DMS79 treated with DMSO at 0.1 percent for 48 hours (cell line): Measurements from ENCODE around the gene TMTC3.

Source experiments
- DNase-seq: peaks from one replicate; lab custom pipeline; 2025; lab: John Stamatoyannopoulos, UW

TMTC3 gene

GRCh38 chr12:88227263-88227662 is 85.2 kb downstream of the TMTC3 start:
- no peak for DNase-seq

- DNase-seq = no peak
Measured at GRCh38 chr12:88227871-88228270, 85.8 kb downstream of the TMTC3 start.

GRCh38 chr12:88228720-88229119 is 86.6 kb downstream of the TMTC3 start:
- DNase-seq = no peak

GRCh38 chr12:88230271-88230670 is 88.2 kb downstream of the TMTC3 start:
- no peak for DNase-seq

- DNase-seq = no peak
Measured at GRCh38 chr12:88235183-88235833, 93.2 kb downstream of the TMTC3 start.

GRCh38 chr12:88237954-88238353 is 95.8 kb downstream of the TMTC3 start:
- DNase-seq = no peak

GRCh38 chr12:88238406-88238805 is 96.3 kb downstream of the TMTC3 start:
- DNase-seq = no peak

GRCh38 chr12:88241862-88242570 is 99.9 kb downstream of the TMTC3 start:
- no peak for DNase-seq

GRCh38 chr12:88242571-88242925 is 100.4 kb downstream of the TMTC3 start:
- no peak for DNase-seq

- no peak for DNase-seq
Measured at GRCh38 chr12:88242939-88243338, 100.8 kb downstream of the TMTC3 start.

GRCh38 chr12:88243982-88244381 is 101.9 kb downstream of the TMTC3 start:
- no peak for DNase-seq

GRCh38 chr12:88245905-88246304 is 103.8 kb downstream of the TMTC3 start:
- DNase-seq = no peak

GRCh38 chr12:88247241-88247643 is 105.1 kb downstream of the TMTC3 start:
- DNase-seq = no peak

- DNase-seq = no peak
Measured at GRCh38 chr12:88248606-88249005, 106.5 kb downstream of the TMTC3 start.
